Measurements from ENCODE around the gene DPEP2NB.

- TF ChIP-seq, protein P1, sequence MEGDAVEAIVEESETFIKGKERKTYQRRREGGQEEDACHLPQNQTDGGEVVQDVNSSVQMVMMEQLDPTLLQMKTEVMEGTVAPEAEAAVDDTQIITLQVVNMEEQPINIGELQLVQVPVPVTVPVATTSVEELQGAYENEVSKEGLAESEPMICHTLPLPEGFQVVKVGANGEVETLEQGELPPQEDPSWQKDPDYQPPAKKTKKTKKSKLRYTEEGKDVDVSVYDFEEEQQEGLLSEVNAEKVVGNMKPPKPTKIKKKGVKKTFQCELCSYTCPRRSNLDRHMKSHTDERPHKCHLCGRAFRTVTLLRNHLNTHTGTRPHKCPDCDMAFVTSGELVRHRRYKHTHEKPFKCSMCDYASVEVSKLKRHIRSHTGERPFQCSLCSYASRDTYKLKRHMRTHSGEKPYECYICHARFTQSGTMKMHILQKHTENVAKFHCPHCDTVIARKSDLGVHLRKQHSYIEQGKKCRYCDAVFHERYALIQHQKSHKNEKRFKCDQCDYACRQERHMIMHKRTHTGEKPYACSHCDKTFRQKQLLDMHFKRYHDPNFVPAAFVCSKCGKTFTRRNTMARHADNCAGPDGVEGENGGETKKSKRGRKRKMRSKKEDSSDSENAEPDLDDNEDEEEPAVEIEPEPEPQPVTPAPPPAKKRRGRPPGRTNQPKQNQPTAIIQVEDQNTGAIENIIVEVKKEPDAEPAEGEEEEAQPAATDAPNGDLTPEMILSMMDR (IDR thresholded peaks at IDR 0.05 in 4 of 5, conservative IDR thresholded peaks at IDR 0.05 in 1 of 5): no peak
- no peak for TF ChIP-seq POLR2A (IDR thresholded peaks at IDR 0.05)
Measured at GRCh38 chr16:67986949-67987348, 28.8 kb downstream of the DPEP2NB start.
